Hepatic stellate cell (primary cell): ENCODE data around the gene EIF4E2.

Source experiments
- DNase-seq: peaks from one replicate; pipeline ENCODE4 v3.0.0; 2011; ENCODE audit warnings: low spot score

The EIF4E2 gene

GRCh38 chr2:232598293-232598692 lies 47.8 kb downstream of the EIF4E2 start:
- DNase-seq, result no peak

- no peak for DNase-seq
Observed at GRCh38 chr2:232600053-232600773, 49.7 kb downstream of the EIF4E2 start.

GRCh38 chr2:232603283-232603682 lies 52.8 kb downstream of the EIF4E2 start:
- DNase-seq, result no peak

GRCh38 chr2:232604535-232604934 lies 54.0 kb downstream of the EIF4E2 start:
- no peak for DNase-seq

GRCh38 chr2:232607011-232607410 lies 56.5 kb downstream of the EIF4E2 start:
- no peak for DNase-seq

GRCh38 chr2:232609607-232610006 lies 59.1 kb downstream of the EIF4E2 start:
- no peak for DNase-seq

- DNase-seq, result no peak
Observed at GRCh38 chr2:232610081-232610480, 59.6 kb downstream of the EIF4E2 start.

GRCh38 chr2:232611061-232611460 lies 60.6 kb downstream of the EIF4E2 start:
- no peak for DNase-seq

GRCh38 chr2:232611559-232612218 lies 61.2 kb downstream of the EIF4E2 start:
- DNase-seq, result peak; percentile 81

- DNase-seq, result no peak
Observed at GRCh38 chr2:232613538-232614134, 63.1 kb downstream of the EIF4E2 start.

GRCh38 chr2:232615339-232615738 lies 64.8 kb downstream of the EIF4E2 start:
- no peak for DNase-seq
